Heart right ventricle (tissue), 16 donors: ENCODE results near the gene AQP1. TPM values are rescaled to one million over a fixed set of nuclear protein-coding genes. Genes with fewer than 3 reads are reported as not detected.

Source experiments
- ATAC-seq, 8 donors: fragments of 200-7000 bp; cut with Tn5 transposase; one replicate each; pipeline ENCODE4 v1.9.1; 2020; ENCODE audit warnings: mild to moderate bottlenecking in 8 of 8, moderate library complexity in 8 of 8, moderate number of reproducible peaks in 1 of 8
- DNase-seq, 2 donors: peaks; one replicate each; pipeline ENCODE4 v3.0.0-alpha.2; 2020
- H3K27ac ChIP-seq, 10 donors: fragments of 200-600 bp; sonication (generic) in 2 of 10; one replicate each; pipeline versions ENCODE4 v1.5.0 to v1.8.0; 2020 to 2022; ENCODE audit warnings: mild to moderate bottlenecking in 3 of 10
- H3K27me3 ChIP-seq, 7 donors: fragments of 200-600 bp; one replicate each; pipeline ENCODE4 v1.8.0; 2021 to 2022; ENCODE audit warnings: mild to moderate bottlenecking in 2 of 7
- H3K36me3 ChIP-seq, 9 donors: fragments of 200-600 bp; sonication (generic) in 1 of 9; one replicate each; pipeline versions ENCODE4 v1.5.0 to v1.8.0; 2020 to 2022; ENCODE audit warnings: mild to moderate bottlenecking in 2 of 9
- H3K4me1 ChIP-seq, 9 donors: fragments of 200-600 bp; sonication (generic) in 1 of 9; one replicate each; pipeline versions ENCODE4 v1.5.0 to v1.8.0; 2020 to 2022; ENCODE audit warnings: mild to moderate bottlenecking in 4 of 9
- H3K4me3 ChIP-seq, 10 donors: fragments of 200-600 bp; sonication (generic) in 2 of 10; one replicate each; pipeline versions ENCODE4 v1.5.0 to v1.8.0; 2020 to 2022; ENCODE audit warnings: mild to moderate bottlenecking in 7 of 10, moderate library complexity in 2 of 10
- H3K9me3 ChIP-seq, 11 donors: fragments of 200-600 bp in 10 of 11; sonication (generic) in 2 of 11; one replicate each; pipeline versions ENCODE4 v1.5.0 to v1.8.0; 2013 to 2022; ENCODE audit warnings: mild to moderate bottlenecking in 2 of 11, control low read depth in 1 of 11, moderate library complexity in 1 of 11
- WGBS, 2 donors: extraction: QIAGEN DNeasy Blood & Tissue Kit; methylation state at CpG; one replicate each; pipeline ENCODE4 v1.1.7; 2013; ENCODE audit warnings: inconsistent platforms in 1 of 2; 5-methylcytosine and 5-hydroxymethylcytosine counted together
- intact Hi-C, 10 donors: fragments of 100-400 bp; cut with DNase I; formaldehyde crosslinking; loops; one replicate each; pipeline versions ENCODE4 v1.11.1 to v1.14.2; 2022
- polyA plus RNA-seq, 2 donors: library from polyadenylated mRNA; stranded (reverse); fragments of 200-250 nt; gene quantifications; one replicate each; pipeline ENCODE4 v1.2.3, GENCODE V29; 2013
- total RNA-seq, 10 donors: library from RNA; stranded (reverse); fragmentation: NEBNext Ultra II Directional in 3 of 10; extraction: Animal tissue kit (Norgen Biotek cat#: 25700) in 3 of 10; gene quantifications; one replicate each; pipeline versions ENCODE4 v1.2.1 to v1.2.4, GENCODE V29; 2021 to 2023
- TF ChIP-seq, protein P1 (sequence below), 9 donors: fragments of 200-600 bp; sonication (generic) in 2 of 9; IDR thresholded peaks; one replicate each; pipeline versions ENCODE4 v1.5.0 to v1.8.0; 2021 to 2022; ENCODE audit warnings: antibody characterized with exemption in 9 of 9, mild to moderate bottlenecking in 5 of 9, moderate library complexity in 1 of 9
- donor health status: Arrhythmogenic right ventricular cardiomyopathy.
- donor health status: ischemic (EF 13 %, LVEDD 7.1; RV severe dilation, severe dysfunction).
- donor health status: healthy with polysubstance abuse.
- donor health status: DM: no; HTN: yes; CAD: no.
- donor health status: DM: no; HTN: no; CAD: no.
- donor health status: ischemic (EF 25% LVEDD 6.9; RV normal size, moderate dysfunction).
- donor health status: ischemic (EF 25% LVEDD 5.7; RV mildly dilated, moderate dysfunction).
- donor health status: healthy.
- donor health status: DM: yes; HTN: yes; CAD: no.
- donor health status: Ischemic cardiomyopathy.
- donor health status: ischemic (EF 35%, LVEDD 5.7; RV mildly dilated, moderate dysfunction).
- donor health status: nonischemic (EF 11% LVEDD 7.7; RV severe dilation, severe dysfunction).
- donor health status: DM: yes; HTN: yes; CAD: no.
- donor health status: PGD.
- donor health status: ischemic (EF 29% LVEDD 5.4; RV normal size, mild dysfunction).
- donor health status: nonischemic (EF 23%, LVEDD 6.1; RV moderate dilation, normal function).

The AQP1 gene
- total and polyA plus RNA-seq, 12 donors: 101 to 274 (median 182) TPM

- intact Hi-C loops: loop anchor here in 2 of 10 donors (5.0 kb wide), 2 partner anchors 34 to 229 kb away; no protein-coding TSS in a partner anchor
- 49 to 50% methylated on average over 3 of the region's 3 CpGs for WGBS, 2 donors
- H3K27me3 ChIP-seq: peaks cover 0 to 27% (median 0%) of the 10 kb centered on the region in 7 donors
- ATAC-seq: no peak
- H3K36me3 ChIP-seq: no peaks in the 10 kb centered on the region
- no peak overlapping the region for H3K27ac ChIP-seq
- TF ChIP-seq, protein P1, sequence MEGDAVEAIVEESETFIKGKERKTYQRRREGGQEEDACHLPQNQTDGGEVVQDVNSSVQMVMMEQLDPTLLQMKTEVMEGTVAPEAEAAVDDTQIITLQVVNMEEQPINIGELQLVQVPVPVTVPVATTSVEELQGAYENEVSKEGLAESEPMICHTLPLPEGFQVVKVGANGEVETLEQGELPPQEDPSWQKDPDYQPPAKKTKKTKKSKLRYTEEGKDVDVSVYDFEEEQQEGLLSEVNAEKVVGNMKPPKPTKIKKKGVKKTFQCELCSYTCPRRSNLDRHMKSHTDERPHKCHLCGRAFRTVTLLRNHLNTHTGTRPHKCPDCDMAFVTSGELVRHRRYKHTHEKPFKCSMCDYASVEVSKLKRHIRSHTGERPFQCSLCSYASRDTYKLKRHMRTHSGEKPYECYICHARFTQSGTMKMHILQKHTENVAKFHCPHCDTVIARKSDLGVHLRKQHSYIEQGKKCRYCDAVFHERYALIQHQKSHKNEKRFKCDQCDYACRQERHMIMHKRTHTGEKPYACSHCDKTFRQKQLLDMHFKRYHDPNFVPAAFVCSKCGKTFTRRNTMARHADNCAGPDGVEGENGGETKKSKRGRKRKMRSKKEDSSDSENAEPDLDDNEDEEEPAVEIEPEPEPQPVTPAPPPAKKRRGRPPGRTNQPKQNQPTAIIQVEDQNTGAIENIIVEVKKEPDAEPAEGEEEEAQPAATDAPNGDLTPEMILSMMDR (IDR thresholded peaks at IDR 0.05): no peak
- DNase-seq: no peak
- H3K4me3 ChIP-seq: no peak overlapping the region
- no peaks in the 10 kb centered on the region for H3K9me3 ChIP-seq
- peaks cover 0 to 16% (median 7%) of the 10 kb centered on the region in 9 donors for H3K4me1 ChIP-seq
These were observed 59.8 kb downstream of the AQP1 start for GRCh38 chr7:30971440-30971839.

DNA sequence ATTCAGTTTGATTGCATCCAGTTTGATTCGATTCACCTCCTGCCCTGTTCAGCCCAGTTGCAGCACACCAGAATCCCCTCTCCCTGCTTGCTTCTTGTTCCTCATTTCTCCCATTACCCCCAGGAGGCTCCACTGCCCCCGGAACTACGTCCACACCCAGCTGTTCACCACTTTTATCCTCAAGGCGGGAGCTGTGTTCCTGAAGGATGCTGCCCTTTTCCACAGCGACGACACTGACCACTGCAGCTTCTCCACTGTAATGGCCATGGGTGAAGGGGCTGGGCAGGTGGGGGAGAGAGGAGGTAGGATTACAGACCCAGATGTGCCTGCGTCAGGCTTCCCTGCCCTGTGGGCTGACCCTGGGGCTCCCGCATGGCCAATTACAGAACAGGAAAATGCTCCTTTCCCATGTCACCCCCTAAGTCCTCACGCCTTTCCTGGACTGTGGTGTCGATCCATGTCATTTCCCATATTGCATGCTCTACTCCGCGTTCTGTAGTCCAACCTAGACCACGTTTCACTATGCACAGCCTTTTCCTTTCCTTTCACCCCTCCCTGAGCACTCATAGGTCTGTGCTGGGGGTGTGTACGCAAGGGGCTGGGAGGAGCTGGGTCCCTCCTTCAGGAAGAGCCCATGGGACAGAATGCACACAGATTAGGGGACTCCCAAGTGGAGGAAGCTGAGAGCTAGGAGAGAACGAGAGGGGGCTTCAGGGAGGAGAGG lies 60.3 kb downstream of the AQP1 start:
- intact Hi-C loops: loop anchor here in 2 of 10 donors (5.0 kb wide), 2 partner anchors 35 to 230 kb away; no protein-coding TSS in a partner anchor
- 41 to 44% methylated on average over 15 of the region's 15 CpGs for WGBS, 2 donors
- DNase-seq: no peak
- TF ChIP-seq, protein P1 (IDR thresholded peaks at IDR 0.05): no peak
- peaks cover 0 to 16% (median 7%) of the 10 kb centered on the region in 9 donors for H3K4me1 ChIP-seq
- no peaks in the 10 kb centered on the region for H3K36me3 ChIP-seq
- peaks cover 0 to 23% (median 0%) of the 10 kb centered on the region in 7 donors for H3K27me3 ChIP-seq
- H3K27ac ChIP-seq: no peak overlapping the region
- no peaks in the 10 kb centered on the region for H3K9me3 ChIP-seq
- peak in 5 of 8 donors; percentile 23 to 65 (median 45) for ATAC-seq
- no peak overlapping the region for H3K4me3 ChIP-seq

- WGBS, 2 donors: 86 to 88% methylated on average over 3 of the region's 3 CpGs
- intact Hi-C loops: loop anchor here in 2 of 10 donors (5.0 kb wide), 2 partner anchors 36 to 231 kb away; no protein-coding TSS in a partner anchor
- Histone ChIP-seq H3K27ac (no peak overlapping the region), H3K36me3 (no peaks in the 10 kb centered on the region), H3K4me1 (peaks cover 0 to 16% (median 7%) of the 10 kb centered on the region in 9 donors), H3K4me3 (no peak overlapping the region), H3K27me3 (peaks cover 0 to 31% (median 0%) of the 10 kb centered on the region in 7 donors), H3K9me3 (no peaks in the 10 kb centered on the region)
- DNase-seq: no peak
- TF ChIP-seq, protein P1 (IDR thresholded peaks at IDR 0.05): no peak
- ATAC-seq: no peak
These were observed 61.6 kb downstream of the AQP1 start for GRCh38 chr7:30973292-30973691.

- H3K27ac ChIP-seq: no peak overlapping the region
- H3K4me1 ChIP-seq: peaks cover 0 to 16% (median 7%) of the 10 kb centered on the region in 9 donors
- 95 to 96% methylated on average over 18 of the region's 18 CpGs for WGBS, 2 donors
- ATAC-seq (peak in 1 of 8 donors; percentile 15), DNase-seq (no peak)
- intact Hi-C loops: loop anchor here in 7 of 10 donors (1.0 to 5.0 kb wide), 5 partner anchors 35 to 232 kb away; no protein-coding TSS in a partner anchor
- H3K36me3 ChIP-seq: no peaks in the 10 kb centered on the region
- no peaks in the 10 kb centered on the region for H3K9me3 ChIP-seq
- peaks cover 0 to 33% (median 0%) of the 10 kb centered on the region in 7 donors for H3K27me3 ChIP-seq
- TF ChIP-seq, protein P1 (IDR thresholded peaks at IDR 0.05): no peak
- H3K4me3 ChIP-seq: no peak overlapping the region
These were observed 62.3 kb downstream of the AQP1 start for GRCh38 chr7:30973791-30974604.
